Common myeloid progenitor, CD34-positive (primary cell): ENCODE data around the gene ROR2.

Experiments used
- CTCF ChIA-PET: fragments of 350-600 bp; sonication (Branson Sonifier 250); formaldehyde crosslinking; loops from one replicate; lab custom pipeline; 2021; ENCODE audit warnings: antibody characterized with exemption; lab: Charles Lee
- POLR2A ChIA-PET: fragments of 350-600 bp; sonication (Branson Sonifier 250); formaldehyde crosslinking; loops from one replicate; lab custom pipeline; 2021; ENCODE audit warnings: antibody characterized with exemption; lab: Charles Lee
- DNase-seq, 3 donors: peaks; one replicate each; pipeline versions ENCODE4 v3.0.0 to v3.0.0-alpha.2; 2013
- H3K27ac ChIP-seq, 2 experiments: 1 replicate in 1 of 2; 2 replicates in 1 of 2; pipeline ENCODE4 v1.7.0; 2013; ENCODE audit warnings: inconsistent platforms in 2 of 2, low read length in 2 of 2, mild to moderate bottlenecking in 2 of 2, low read depth in 1 of 2, moderate library complexity in 1 of 2; ENCODE audit not compliant: severe bottlenecking in 2 of 2, insufficient read depth in 1 of 2, poor library complexity in 1 of 2
- H3K27me3 ChIP-seq, 5 experiments: replicated peaks in 2 of 5; 1 replicate in 3 of 5; 2 replicates in 2 of 5; pipeline versions ENCODE4 v1.6.1 to v1.7.0; 2013; ENCODE audit warnings: low read length in 4 of 5, mild to moderate bottlenecking in 2 of 5, moderate library complexity in 2 of 5, inconsistent platforms in 1 of 5; ENCODE audit not compliant: insufficient read depth in 5 of 5, control insufficient read depth in 4 of 5
- H3K36me3 ChIP-seq, 4 experiments: 1 replicate in 2 of 4; 2 replicates in 2 of 4; pipeline versions ENCODE4 v1.6.1 to v1.7.0; 2013; ENCODE audit warnings: low read length in 3 of 4, control low read depth in 1 of 4, mild to moderate bottlenecking in 1 of 4; ENCODE audit not compliant: control insufficient read depth in 4 of 4, insufficient read depth in 4 of 4
- H3K4me1 ChIP-seq, 4 experiments: 1 replicate in 3 of 4; 2 replicates in 1 of 4; pipeline versions ENCODE4 v1.6.1 to v1.7.1; 2013; ENCODE audit warnings: low read length in 3 of 4, mild to moderate bottlenecking in 3 of 4, control low read depth in 1 of 4, inconsistent platforms in 1 of 4, moderate library complexity in 1 of 4; ENCODE audit not compliant: control insufficient read depth in 4 of 4, insufficient read depth in 4 of 4; ENCODE audit errors: control extremely low read depth in 1 of 4
- H3K4me3 ChIP-seq, 7 experiments: 1 replicate in 4 of 7; 2 replicates in 3 of 7; pipeline versions ENCODE4 v1.5.1 to v1.7.0; 2013; ENCODE audit warnings: mild to moderate bottlenecking in 7 of 7, low read length in 6 of 7, moderate library complexity in 6 of 7, inconsistent platforms in 2 of 7, low read depth in 2 of 7, control low read depth in 1 of 7; ENCODE audit not compliant: insufficient read depth in 4 of 7, control insufficient read depth in 1 of 7; ENCODE audit errors: extremely low read depth in 1 of 7
- H3K9me3 ChIP-seq, 5 experiments: 1 replicate in 4 of 5; 2 replicates in 1 of 5; pipeline versions ENCODE4 v1.6.1 to v1.7.1; 2013; ENCODE audit warnings: low read length in 4 of 5, mild to moderate bottlenecking in 2 of 5, inconsistent platforms in 1 of 5, low read depth in 1 of 5, moderate library complexity in 1 of 5; ENCODE audit not compliant: control insufficient read depth in 4 of 5, insufficient read depth in 2 of 5; ENCODE audit errors: control extremely low read depth in 1 of 5
- WGBS: methylation state at CpG from one replicate; pipeline ENCODE4 v1.1.5; 2013; ENCODE audit not compliant: insufficient coverage; 5-methylcytosine and 5-hydroxymethylcytosine counted together

The ROR2 gene

DNA sequence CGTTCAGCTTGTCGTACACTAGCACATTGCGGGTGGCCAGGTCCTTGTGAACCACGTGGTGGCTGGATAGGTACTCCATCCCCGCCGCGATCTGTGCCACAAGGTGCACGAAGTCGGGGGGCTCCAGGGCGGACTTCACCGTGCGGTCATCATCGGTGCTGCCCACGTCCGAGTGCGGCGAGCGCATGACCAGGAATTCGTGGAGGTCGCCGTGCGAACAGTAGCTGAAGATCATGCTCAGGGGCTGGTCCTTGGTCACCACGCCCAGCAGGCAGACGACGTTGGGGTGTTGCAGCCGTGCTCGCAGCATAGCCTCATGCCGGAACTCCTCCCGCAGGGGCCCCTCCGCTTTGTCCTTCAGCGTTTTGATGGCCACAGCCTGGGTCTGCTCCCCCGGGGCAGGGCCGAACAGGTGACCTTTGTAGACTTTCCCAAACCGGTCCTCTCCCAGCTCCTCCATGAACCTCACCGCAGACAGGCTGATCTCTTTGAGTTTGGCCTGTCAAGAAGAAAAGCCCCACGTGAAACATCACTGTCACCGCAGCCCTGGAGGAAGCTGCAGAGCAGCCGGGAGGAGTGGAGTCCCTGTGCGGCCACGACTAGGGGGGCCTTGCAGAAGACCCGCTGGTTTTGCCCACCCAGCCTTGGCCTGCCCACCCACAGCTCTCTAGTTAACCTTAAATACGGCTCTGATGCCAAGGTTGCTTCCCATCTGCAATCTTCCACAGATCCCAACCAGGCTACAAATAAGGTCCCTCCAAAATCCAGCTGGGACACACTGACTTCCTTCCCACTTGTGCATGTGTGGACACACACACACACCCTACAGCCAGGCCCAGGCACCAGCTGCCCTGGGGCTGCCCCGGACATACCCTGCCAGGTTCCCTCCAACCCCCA is 225.2 kb downstream of the ROR2 start:
- H3K4me3 ChIP-seq = no peak overlapping the region
- no peak for DNase-seq
- no peaks in the 10 kb centered on the region for H3K9me3 ChIP-seq
- no peaks in the 10 kb centered on the region for H3K27me3 ChIP-seq
- ChIA-PET POLR2A (no interaction called here), CTCF (interaction anchor here (1.0 to 5.1 kb wide), 6 partner anchors 9 to 810 kb away, joined by 3 to 31 read pairs (median 4); no protein-coding TSS in a partner anchor)
- 95% methylated on average over 40 of the region's 43 CpGs for WGBS
- no peak overlapping the region for H3K27ac ChIP-seq
- no peaks in the 10 kb centered on the region for H3K36me3 ChIP-seq
- H3K4me1 ChIP-seq = peaks cover 8 to 17% (median 12%) of the 10 kb centered on the region in 4 experiments

DNA sequence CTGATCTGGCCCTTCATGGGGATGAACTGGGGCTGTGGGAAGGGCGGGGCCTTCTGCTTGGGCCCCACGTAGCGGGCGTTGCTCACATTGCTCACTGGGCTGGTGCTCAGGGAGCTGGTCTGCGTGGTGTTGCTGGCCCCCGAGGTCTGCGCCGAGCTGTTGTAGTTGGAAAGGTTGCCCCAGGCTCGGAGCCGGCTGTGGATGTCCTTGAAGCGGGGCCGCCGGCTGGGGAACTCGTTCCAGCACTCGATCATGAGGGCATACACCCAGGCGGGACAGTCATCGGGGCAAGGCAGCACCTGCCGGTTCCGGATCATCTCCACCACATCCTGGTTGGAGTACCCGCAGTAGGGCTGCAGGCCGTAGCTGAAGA is 226.0 kb downstream of the ROR2 start:
- 96% methylated on average over 21 of the region's 21 CpGs for WGBS
- Histone ChIP-seq H3K4me3 (no peak overlapping the region), H3K9me3 (no peaks in the 10 kb centered on the region), H3K27ac (no peak overlapping the region), H3K36me3 (no peaks in the 10 kb centered on the region), H3K27me3 (no peaks in the 10 kb centered on the region), H3K4me1 (peaks cover 8 to 23% (median 12%) of the 10 kb centered on the region in 4 experiments)
- DNase-seq = no peak
- ChIA-PET POLR2A (no interaction called here), CTCF (interaction anchor here (0.9 to 1.0 kb wide), 2 partner anchors 11 to 809 kb away, joined by 3 to 5 read pairs; no protein-coding TSS in a partner anchor)

DNA sequence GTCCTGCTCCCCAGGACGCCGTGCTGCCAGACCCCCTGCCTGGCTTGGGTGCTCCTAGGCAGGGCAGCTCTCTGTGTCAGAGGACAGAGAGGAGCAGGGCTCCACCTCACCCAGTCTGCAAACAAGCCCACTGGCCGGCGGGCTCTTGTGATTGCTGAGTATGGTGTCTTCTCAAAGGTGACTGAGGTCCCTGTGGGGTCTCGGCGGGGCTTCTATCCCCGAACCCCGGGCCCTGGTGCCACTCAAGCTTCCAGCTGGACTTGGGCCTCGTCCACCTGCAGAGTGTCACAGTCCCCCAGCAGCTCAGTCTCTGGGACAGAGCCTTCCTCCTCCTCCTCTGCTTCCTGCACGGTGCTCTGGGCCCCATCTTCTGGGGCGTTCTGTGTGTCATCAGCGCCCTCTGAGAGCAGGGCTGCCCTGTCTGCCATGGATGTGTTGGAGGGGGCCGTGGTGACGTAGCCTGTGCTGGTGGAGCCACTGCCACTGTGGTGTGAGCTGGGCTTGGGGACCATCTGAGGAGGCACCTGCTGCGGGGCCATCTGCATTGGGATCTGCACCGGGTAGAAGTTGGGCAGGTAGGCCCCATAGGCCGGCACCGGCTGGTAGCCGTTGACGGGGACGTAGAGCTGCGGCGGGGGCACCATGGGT is 226.5 kb downstream of the ROR2 start:
- ChIA-PET CTCF (interaction anchor here (0.8 to 1.0 kb wide), 3 partner anchors 11 to 809 kb away, joined by 3 to 5 read pairs (median 3); no protein-coding TSS in a partner anchor), POLR2A (no interaction called here)
- Histone ChIP-seq H3K4me1 (peaks cover 8 to 25% (median 12%) of the 10 kb centered on the region in 4 experiments), H3K9me3 (no peaks in the 10 kb centered on the region), H3K36me3 (no peaks in the 10 kb centered on the region), H3K27ac (no peak overlapping the region), H3K4me3 (no peak overlapping the region), H3K27me3 (no peaks in the 10 kb centered on the region)
- DNase-seq = no peak
- 87% methylated on average over 14 of the region's 23 CpGs for WGBS

DNA sequence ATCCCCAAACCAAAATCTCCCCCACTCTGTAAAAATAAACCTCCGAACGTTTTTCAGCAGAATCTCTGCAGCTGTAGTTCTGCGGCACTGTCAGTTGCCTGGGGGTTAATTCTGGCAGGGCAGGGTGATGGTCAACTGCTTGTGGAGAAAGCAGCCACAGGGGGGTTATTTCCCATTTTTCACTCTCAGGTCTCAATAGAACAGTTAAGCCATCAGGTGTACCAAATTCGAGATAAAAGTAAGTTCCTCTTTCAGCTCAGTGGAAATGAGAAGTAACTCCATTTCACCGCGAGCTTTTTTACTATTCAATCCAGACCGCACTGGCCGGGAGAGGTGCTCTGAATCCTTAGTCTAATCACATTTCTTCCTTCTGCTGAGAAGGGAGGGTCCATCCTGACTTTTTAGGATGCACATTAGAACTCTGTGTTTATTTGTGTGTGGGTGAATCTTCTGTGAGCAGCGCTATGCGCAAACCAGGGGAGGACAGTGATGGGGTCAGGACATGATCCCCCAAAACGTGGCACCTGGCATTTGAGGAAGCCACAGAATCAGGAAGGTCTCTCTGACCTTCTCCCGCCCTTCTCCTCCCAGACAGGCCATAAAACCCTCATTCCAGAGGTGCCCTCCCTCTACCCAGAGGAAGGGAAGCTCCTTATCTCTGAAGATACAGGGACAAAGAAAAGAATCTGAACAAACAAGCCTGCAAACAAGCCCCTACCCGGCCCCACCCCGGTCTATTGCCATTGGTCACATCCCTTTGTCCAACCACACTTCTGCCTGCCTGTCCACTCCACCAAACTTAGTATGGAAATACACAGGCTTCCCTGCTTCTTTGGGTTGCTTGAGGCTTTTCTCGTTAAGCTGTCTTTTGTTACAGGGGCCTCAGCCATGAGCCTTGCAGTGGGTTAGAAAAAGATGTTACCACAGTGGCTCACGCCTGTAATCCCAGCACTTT is 229.0 kb downstream of the ROR2 start:
- ChIA-PET CTCF (interaction anchor here (0.6 to 3.0 kb wide), 6 partner anchors 8 to 806 kb away, joined by 3 to 14 read pairs (median 3); no protein-coding TSS in a partner anchor), POLR2A (no interaction called here)
- WGBS = 23% methylated on average over 9 of the region's 16 CpGs
- Histone ChIP-seq H3K4me3 (peak overlapping the region in 2 of 7 experiments; percentile 4 to 48), H3K36me3 (no peaks in the 10 kb centered on the region), H3K27ac (no peak overlapping the region), H3K9me3 (peaks cover 0 to 6% (median 0%) of the 10 kb centered on the region in 5 experiments), H3K27me3 (no peaks in the 10 kb centered on the region), H3K4me1 (peaks cover 8 to 31% (median 12%) of the 10 kb centered on the region in 4 experiments)
- peak; percentile 36 to 88 (median 82) for DNase-seq

DNA sequence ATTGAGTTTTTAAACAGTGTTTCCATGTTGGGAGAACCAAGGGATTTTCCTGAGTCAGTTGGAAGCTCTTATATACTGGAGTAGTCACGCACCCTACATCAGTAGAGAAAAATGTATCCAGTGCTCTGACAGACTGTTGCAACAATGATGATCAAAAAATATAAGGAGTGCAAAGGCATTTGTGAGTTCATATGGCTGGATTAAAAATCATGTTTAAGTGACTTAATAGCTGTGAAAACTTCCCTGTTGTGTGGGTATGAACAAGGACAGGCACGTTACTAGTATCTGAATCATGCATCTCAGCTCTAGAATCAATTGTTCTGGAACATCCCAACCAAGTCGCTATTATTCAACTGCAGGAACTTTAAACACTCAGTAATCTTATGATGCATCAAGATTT is 229.7 kb downstream of the ROR2 start:
- ChIA-PET POLR2A (no interaction called here), CTCF (interaction anchor here (0.7 to 3.0 kb wide), 5 partner anchors 9 to 805 kb away, joined by 3 to 14 read pairs (median 3); no protein-coding TSS in a partner anchor)
- Histone ChIP-seq H3K9me3 (peaks cover 0 to 7% (median 0%) of the 10 kb centered on the region in 5 experiments), H3K27me3 (no peaks in the 10 kb centered on the region), H3K27ac (no peak overlapping the region), H3K4me3 (peak overlapping the region in 2 of 7 experiments; percentile 4 to 48), H3K4me1 (peaks cover 8 to 31% (median 12%) of the 10 kb centered on the region in 4 experiments), H3K36me3 (no peaks in the 10 kb centered on the region)
- peak in 1 of 3 donors; percentile 11 for DNase-seq
- WGBS = 58% methylated on average over 2 of the region's 3 CpGs

DNA sequence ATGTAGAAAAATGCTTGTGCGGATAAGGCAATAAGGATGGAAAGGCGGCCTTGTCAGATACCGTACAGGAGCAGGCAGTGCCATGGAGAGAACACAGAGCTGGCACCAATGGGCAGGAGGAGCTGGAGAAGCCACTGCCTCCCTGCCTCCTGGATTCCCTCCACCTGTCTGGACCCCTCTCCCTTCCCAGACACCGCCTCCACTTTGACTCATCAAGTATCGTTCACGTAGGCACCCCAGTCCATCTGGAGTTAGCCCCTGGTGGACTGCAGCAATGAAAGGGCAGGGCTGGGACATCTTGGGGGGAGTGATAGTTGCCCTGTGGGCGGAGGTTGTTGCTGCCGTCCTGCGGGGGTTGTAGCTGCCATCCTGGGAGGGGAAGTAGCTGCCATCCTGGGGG is 232.0 kb downstream of the ROR2 start:
- ChIA-PET POLR2A (interaction anchor here (0.6 kb wide), 1 partner anchor 282 kb away, joined by 3 read pairs; no protein-coding TSS in a partner anchor), CTCF (interaction anchor here (0.7 to 2.2 kb wide), 3 partner anchors 11 to 232 kb away, joined by 3 to 8 read pairs (median 3); partner anchors contain the start of gene ROR2)
- H3K9me3 ChIP-seq = peaks cover 0 to 7% (median 0%) of the 10 kb centered on the region in 5 experiments

More for the DNA sequence above, 232.0 kb downstream of the ROR2 start:
- WGBS = 97% methylated on average over 5 of the region's 9 CpGs
- no peaks in the 10 kb centered on the region for H3K36me3 ChIP-seq
- DNase-seq = no peak
- H3K4me1 ChIP-seq = peaks cover 8 to 37% (median 17%) of the 10 kb centered on the region in 4 experiments
- H3K27ac ChIP-seq = no peak overlapping the region
- H3K4me3 ChIP-seq = no peak overlapping the region
- no peaks in the 10 kb centered on the region for H3K27me3 ChIP-seq
